HAP-1 (cell line): Measurements from ENCODE around the gene SMC1A.
"Not testable (repeated sequence)": the region's sequence is repeated elsewhere in the genome, so short reads cannot be mapped to it uniquely, and the experiment has no call there.

ENCODE experiments used
- DNase-seq, 2 experiments: peaks; one replicate each; pipeline ENCODE4 v3.0.0-alpha.2; 2016 to 2020; ENCODE audit warnings: low spot score in 2 of 2
- H3K27me3 ChIP-seq: fragments of 250-450 bp; sonication (Bioruptor Pico); 2 replicates; pipeline ENCODE4 v1.5.1; 2020; ENCODE audit warnings: low read depth, mild to moderate bottlenecking, moderate library complexity
- H3K36me3 ChIP-seq: fragments of 250-450 bp; sonication (Bioruptor Pico); replicated peaks from 2 replicates; pipeline ENCODE4 v1.5.1; 2020; ENCODE audit warnings: mild to moderate bottlenecking
- H3K4me1 ChIP-seq: fragments of 250-450 bp; sonication (Bioruptor Pico); 2 replicates; pipeline ENCODE4 v1.5.1; 2020; ENCODE audit warnings: mild to moderate bottlenecking
- H3K4me3 ChIP-seq: fragments of 250-450 bp; sonication (Bioruptor Pico); 2 replicates; pipeline ENCODE4 v1.5.1; 2020; ENCODE audit warnings: mild to moderate bottlenecking, moderate library complexity
- H3K9me3 ChIP-seq: fragments of 250-450 bp; sonication (Bioruptor Pico); 2 replicates; pipeline ENCODE4 v1.5.1; 2020; ENCODE audit warnings: mild to moderate bottlenecking, moderate library complexity
- in situ Hi-C: fragments of 300-500 bp; cut with MboI; formaldehyde crosslinking; loops from 3 replicates; pipeline ENCODE4 v1.14.3; 2020; ENCODE audit warnings: low sequenced_read_pairs, inconsistent platforms, mixed read lengths

SMC1A gene

DNA sequence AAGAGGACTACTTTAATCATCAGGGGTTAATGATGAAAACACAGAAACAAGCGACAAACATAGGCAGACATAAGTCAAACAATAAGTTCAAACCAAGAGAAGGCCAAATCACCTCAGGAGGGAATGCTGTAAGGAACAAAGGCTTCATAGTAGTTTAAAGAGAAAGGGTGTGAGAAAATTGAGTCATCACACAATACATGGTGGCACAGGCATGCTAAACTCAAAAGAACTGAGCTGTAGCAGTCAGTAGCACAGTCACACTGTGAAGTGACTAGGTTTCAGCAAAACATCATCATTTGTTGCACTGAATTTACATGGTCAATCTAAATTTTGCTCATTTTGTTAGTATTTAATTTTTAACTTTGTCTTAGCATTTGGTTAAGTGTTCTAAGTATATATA, 24.2 kb downstream of the SMC1A start:
- Histone ChIP-seq H3K4me1 (peaks cover 4% of the 10 kb centered on the region; the same call in 1 of the 2 replicates), H3K27me3 (no peaks in the 10 kb centered on the region), H3K36me3 (peaks cover 87% of the 10 kb centered on the region), H3K9me3 (no peaks in the 10 kb centered on the region), H3K4me3 (no peak overlapping the region)
- DNase-seq = no peak
- in situ Hi-C loops = no loop called here

DNA sequence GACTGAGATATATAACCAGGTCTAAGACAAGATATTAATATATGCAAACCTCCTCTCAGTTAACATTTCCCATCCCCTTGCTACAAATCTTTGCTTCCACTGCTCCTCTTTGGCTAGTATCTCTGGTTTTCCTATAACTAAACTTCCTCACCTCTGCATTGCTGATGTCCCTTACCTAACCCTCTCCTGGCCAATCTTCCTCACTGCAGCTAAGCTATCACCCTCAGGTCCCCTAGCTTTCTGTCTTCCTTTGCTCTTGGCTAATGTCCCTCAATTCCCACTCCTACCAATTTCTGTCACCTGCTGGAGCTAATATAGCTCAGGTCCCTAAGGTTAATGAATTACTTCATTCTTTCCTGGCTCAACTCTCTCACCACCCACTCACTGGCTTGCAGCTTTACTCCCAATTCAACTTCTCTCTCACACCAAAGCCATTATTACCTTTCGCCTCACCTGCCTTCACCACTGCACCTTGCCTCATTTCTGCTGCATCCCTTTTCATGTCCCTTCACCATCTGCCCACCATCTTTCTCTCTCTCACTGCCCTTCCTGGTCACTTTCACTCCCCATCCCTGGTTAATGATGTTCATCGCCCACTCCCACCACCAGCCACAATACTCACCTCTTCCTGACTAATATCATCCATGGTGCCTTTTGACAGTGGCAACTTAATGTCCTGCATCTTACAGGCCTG, 26.7 kb downstream of the SMC1A start:
- H3K9me3 ChIP-seq = no peaks in the 10 kb centered on the region
- in situ Hi-C loops = no loop called here
- no peak for DNase-seq
- no peaks in the 10 kb centered on the region for H3K27me3 ChIP-seq
- H3K4me1 ChIP-seq = peaks cover 4% of the 10 kb centered on the region; the same call in 1 of the 2 replicates
- H3K4me3 ChIP-seq = no peak overlapping the region
- H3K36me3 ChIP-seq = peaks cover 84% of the 10 kb centered on the region

DNA sequence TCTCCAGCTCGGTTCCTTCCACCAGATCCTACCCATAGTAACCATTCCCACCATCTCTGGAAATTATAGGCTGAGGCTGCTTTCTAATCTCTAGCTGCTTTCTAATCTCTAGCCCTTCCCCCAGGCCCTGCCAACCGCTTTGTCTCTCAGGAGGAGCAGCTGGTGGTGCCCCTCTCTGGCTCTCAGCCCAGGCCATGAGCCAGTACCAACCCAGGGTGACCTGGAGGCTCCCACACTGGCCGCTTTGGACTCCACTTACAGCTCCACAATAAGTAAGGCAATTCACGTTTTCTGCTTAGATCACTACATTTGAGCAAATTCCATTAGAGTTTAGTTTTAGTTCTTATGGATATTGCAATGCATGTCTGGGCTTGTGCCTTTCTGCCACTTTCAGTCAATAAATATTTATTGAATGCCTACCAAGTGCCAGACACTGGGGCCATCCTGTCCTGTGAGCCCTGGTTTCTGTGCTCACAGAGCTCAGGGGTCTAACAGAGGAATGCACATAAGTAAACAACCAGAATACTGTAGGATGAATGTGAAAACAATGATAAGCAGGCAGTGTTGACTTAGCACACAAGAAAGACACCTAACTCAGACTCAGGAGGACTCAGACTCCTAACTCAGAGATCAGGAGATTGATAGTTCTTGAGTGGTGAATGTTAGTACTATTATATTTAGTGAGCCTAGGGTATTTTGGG, 38.9 kb downstream of the SMC1A start:
- Histone ChIP-seq H3K9me3 (no peaks in the 10 kb centered on the region), H3K36me3 (peaks cover 90% of the 10 kb centered on the region), H3K4me3 (no peak overlapping the region), H3K4me1 (no peaks in the 10 kb centered on the region), H3K27me3 (no peaks in the 10 kb centered on the region)
- in situ Hi-C loops = no loop called here
- no peak for DNase-seq

GRCh38 chrX:53379747-53380146, 42.7 kb downstream of the SMC1A start:
- Histone ChIP-seq H3K27me3 (no peaks in the 10 kb centered on the region), H3K4me3 (no peak overlapping the region), H3K4me1 (no peaks in the 10 kb centered on the region), H3K9me3 (no peaks in the 10 kb centered on the region), H3K36me3 (peaks cover 83% of the 10 kb centered on the region)
- in situ Hi-C loops = no loop called here
- DNase-seq = no peak

DNA sequence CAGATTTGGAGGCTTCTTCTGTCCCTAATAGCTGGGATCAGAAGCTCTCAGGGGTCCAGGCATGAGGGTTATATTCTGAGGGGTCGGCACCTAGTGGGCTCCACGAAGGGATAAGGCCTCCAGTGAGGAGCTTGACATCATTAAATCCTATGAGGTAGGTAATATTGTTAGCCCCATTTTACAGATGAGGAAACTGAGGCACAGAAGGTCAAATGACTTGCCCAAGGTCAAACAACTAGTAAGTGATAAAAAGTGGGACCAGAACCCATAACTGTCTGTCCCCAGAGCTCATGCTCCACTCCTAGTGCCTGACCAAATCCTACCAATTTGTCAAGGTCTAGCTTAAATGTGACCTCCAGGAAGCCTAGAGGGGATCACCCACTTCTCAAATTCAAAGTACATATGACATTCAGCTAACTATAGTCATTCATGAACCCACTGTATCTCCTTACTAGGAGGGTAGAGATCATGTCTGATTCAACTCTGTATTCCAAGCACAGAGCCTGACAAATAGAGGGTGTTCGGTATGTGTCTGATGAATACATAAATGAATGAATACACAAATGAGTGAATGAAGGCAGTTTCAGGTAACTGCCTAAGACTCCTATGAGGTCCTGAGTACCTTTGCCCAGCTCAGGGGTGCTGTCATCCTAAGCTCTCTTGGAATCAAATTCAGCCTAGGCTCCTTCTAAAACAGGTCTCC, 43.3 kb downstream of the SMC1A start:
- no peaks in the 10 kb centered on the region for H3K9me3 ChIP-seq
- H3K36me3 ChIP-seq = peaks cover 79% of the 10 kb centered on the region
- no peak overlapping the region for H3K4me3 ChIP-seq
- no peaks in the 10 kb centered on the region for H3K4me1 ChIP-seq
- H3K27me3 ChIP-seq = no peaks in the 10 kb centered on the region
- no peak for DNase-seq
- in situ Hi-C loops = no loop called here

GRCh38 chrX:53377464-53377863, 45.0 kb downstream of the SMC1A start:
- no peak overlapping the region for H3K4me3 ChIP-seq
- no peaks in the 10 kb centered on the region for H3K9me3 ChIP-seq
- DNase-seq = no peak
- peaks cover 62% of the 10 kb centered on the region for H3K36me3 ChIP-seq
- in situ Hi-C loops = no loop called here
- H3K4me1 ChIP-seq = no peaks in the 10 kb centered on the region
- no peaks in the 10 kb centered on the region for H3K27me3 ChIP-seq

GRCh38 chrX:53376888-53377287, 45.6 kb downstream of the SMC1A start:
- Histone ChIP-seq H3K4me1 (no peaks in the 10 kb centered on the region), H3K9me3 (no peaks in the 10 kb centered on the region), H3K4me3 (no peak overlapping the region), H3K36me3 (peaks cover 57% of the 10 kb centered on the region), H3K27me3 (no peaks in the 10 kb centered on the region)
- no peak for DNase-seq
- in situ Hi-C loops = no loop called here

DNA sequence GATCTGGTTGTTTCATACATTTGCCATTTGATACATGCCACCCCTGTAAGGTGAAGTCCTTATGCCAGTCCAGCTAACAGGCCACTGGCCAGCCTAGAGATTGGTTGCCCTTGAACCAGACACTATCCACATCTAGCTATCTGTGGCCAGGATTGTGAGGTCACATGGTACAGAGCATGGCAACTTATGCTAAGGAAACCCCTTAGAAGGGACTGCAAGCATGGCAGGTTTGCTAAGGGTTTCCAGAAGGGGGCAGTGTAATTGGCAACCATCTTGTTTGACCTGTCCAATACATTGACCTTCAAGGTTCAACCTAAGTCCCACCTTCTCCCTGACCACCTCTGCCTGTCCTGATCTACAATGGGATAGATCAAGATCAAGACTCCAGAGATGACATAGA, 47.5 kb downstream of the SMC1A start:
- DNase-seq = no peak
- Histone ChIP-seq H3K9me3 (0 out of 2 replicates have a peak, but pooled peaks cover 2% of the 10 kb centered on the region), H3K27me3 (no peaks in the 10 kb centered on the region), H3K4me3 (no peak overlapping the region), H3K4me1 (no peaks in the 10 kb centered on the region), H3K36me3 (peaks cover 37% of the 10 kb centered on the region)
- in situ Hi-C loops = no loop called here

DNA sequence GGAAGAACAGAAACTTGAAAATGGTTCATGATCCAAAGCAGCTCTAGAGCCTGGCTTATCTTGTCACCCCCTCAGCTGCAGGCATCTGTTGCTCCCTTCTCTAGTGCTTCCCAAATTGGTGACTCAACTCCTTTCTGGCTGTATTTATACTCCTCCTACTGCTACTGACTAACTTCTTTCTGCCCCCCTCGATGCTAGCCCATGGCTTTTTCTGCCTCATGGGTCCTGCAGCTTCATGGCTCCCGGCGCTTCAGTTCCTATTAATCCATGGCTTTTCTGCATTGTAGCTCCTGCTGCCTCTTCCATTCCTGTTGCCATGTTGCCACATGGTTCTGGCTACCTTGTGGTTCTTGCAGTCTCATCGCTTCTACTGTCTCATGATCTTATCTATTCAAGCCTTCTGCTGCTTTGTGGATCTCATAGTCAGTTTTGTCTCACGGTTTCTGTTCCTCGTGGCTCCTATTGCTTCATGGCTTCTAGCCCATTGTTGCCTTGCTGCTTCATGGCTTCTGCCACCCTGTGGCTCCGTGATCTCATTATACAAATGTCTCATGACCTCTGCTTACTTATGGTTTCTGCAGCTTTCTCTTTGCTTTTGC, 48.1 kb downstream of the SMC1A start:
- Histone ChIP-seq H3K36me3 (peaks cover 31% of the 10 kb centered on the region), H3K9me3 (0 out of 2 replicates have a peak, but pooled peaks cover 3% of the 10 kb centered on the region), H3K4me3 (no peak overlapping the region), H3K4me1 (no peaks in the 10 kb centered on the region), H3K27me3 (no peaks in the 10 kb centered on the region)
- in situ Hi-C loops = no loop called here
- DNase-seq = no peak

- DNase-seq = no peak
- in situ Hi-C loops = no loop called here
- peaks cover 21% of the 10 kb centered on the region for H3K36me3 ChIP-seq
- H3K4me1 ChIP-seq = no peaks in the 10 kb centered on the region
- H3K27me3 ChIP-seq = no peaks in the 10 kb centered on the region
- no peak overlapping the region for H3K4me3 ChIP-seq
- H3K9me3 ChIP-seq = 0 out of 2 replicates have a peak, but pooled peaks cover 3% of the 10 kb centered on the region
Observed at GRCh38 chrX:53373307-53373706, 49.1 kb downstream of the SMC1A start.

DNA sequence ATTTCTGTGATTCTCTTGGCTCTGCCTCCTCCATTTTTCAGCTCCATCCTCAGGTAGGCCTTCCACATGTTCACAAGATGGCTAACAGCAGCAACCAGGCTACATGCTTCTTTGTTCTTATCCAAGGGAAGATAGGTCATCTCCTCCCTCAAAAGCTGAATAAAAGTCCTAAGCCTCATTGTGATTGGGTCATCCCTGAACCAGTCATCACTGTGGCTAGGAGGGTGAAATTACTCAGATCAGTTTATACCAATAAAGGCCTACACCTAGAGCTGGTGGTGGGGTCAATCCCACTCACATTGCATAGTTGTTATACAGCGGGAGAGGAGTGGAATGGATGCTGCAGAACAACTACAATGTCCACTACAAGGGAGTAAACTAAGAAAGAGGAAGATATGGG, 56.0 kb downstream of the SMC1A start:
- not testable (repeated sequence) for DNase-seq

DNA sequence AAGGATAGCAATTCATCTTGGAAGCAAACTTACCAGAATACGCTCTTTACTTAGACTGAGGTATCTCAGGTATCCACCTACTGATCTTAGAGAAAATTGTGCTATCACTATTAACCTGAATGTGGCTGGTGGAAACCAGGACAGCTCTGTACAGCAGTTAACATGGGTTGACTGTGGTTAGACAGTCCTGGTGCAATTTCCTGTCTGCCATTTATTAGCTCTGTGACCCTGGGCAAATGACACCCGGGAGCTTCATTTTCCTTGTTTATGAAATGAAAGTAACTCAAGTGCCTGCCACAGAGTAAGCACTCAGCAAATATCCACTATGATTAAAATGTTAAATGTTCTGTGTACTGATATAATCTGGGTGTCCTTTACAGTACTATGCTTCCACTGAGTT, 60.0 kb downstream of the SMC1A start:
- Histone ChIP-seq H3K9me3 (no peaks in the 10 kb centered on the region), H3K27me3 (no peaks in the 10 kb centered on the region), H3K4me3 (no peak overlapping the region), H3K4me1 (no peaks in the 10 kb centered on the region), H3K36me3 (no peaks in the 10 kb centered on the region)
- no peak for DNase-seq
- in situ Hi-C loops = no loop called here

More for the DNA sequence above, 56.0 kb downstream of the SMC1A start:
- in situ Hi-C loops, H3K4me1 ChIP-seq, H3K27me3 ChIP-seq, H3K4me3 ChIP-seq, H3K36me3 ChIP-seq, H3K9me3 ChIP-seq: not testable (repeated sequence)

DNA sequence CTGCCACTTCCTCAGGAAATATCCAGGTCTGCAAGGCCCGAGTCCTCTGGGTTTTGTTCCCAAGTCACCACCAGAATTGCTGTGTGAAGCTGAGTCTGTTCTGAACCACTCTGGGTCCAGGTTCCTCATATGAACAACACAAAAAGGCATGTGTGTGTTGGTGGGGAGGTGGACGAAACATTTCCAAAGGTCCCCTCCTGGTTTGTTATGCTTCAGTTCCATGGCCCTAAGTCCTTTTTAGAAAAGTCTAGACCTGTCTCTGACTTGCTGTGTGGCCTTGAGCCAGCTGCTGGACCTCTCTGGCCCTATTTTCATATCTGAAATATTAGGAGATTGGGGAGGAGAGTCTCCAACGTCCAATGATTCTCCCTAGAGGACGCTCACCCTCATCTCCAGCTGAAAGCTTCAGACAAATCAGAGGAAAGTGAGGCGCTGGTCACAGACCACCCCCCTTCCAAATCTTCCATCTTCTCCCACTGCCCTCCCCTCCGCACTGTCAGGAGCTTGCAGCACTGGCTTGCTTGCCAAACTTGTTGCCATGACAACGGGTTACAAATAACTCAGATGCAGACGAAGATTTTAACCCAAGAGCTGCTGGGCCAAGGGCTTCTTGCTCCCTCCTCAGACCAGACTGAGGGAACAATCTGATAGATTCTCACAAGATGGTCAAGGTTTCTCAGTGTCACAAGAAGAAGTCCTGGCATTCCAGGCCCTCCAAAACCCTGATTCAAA, 64.5 kb downstream of the SMC1A start:
- Histone ChIP-seq H3K9me3 (0 out of 2 replicates have a peak, but pooled peaks cover 5% of the 10 kb centered on the region), H3K4me3 (no peak overlapping the region), H3K36me3 (no peaks in the 10 kb centered on the region), H3K4me1 (no peaks in the 10 kb centered on the region), H3K27me3 (no peaks in the 10 kb centered on the region)
- DNase-seq = peak in 1 of 2 experiments; percentile 31
- in situ Hi-C loops = no loop called here
